Right hindlimb (tissue), 1 donor: Measurements from ENCODE around the gene ERVV-1.
"Not testable (repeated sequence)": the region's sequence is repeated elsewhere in the genome, so short reads cannot be mapped to it uniquely, and the experiment has no call there.

ENCODE experiments used
- DNase-seq: peaks from one replicate; pipeline ENCODE4 v3.0.0-alpha.2; 2018

Gene ERVV-1

DNA sequence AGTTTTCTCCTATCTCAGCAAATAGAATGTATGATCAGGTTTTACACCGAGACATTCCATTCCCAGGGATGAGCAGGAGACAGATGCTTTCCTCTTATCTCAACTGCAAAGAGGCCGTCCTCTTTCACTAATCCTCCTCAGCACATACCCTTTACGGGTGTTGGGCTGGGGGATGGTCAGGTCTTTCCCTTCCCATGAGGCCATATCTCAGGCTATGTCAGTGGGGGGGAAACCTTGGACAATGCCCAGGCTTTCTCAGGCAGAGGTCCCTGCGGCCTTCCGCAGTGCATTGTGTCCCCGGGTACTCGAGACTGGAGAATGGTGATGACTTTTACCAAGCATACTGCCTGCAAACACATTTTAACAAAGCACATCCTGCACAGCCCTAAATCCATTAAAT, 14.6 kb downstream of the ERVV-1 start:
- DNase-seq = not testable (repeated sequence)

DNA sequence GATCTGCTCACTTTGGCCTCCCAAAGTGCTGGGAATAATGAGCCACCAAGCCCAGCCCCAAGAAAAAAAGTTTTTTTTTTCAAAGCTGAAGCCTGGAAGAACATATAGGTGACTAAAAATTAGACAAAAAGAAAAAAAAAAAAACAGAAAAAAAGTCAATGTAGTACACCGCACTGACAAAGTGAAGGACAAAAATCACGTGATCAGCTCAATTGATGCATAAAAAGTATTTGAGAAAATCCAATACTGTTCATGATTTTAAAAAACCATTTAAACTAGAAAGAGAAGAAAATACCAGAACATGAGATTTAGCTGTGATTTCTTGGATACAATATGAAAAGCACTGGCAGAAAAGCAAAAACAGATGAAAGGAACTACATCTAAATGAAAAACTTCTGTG, 20.3 kb downstream of the ERVV-1 start:
- no peak for DNase-seq

DNA sequence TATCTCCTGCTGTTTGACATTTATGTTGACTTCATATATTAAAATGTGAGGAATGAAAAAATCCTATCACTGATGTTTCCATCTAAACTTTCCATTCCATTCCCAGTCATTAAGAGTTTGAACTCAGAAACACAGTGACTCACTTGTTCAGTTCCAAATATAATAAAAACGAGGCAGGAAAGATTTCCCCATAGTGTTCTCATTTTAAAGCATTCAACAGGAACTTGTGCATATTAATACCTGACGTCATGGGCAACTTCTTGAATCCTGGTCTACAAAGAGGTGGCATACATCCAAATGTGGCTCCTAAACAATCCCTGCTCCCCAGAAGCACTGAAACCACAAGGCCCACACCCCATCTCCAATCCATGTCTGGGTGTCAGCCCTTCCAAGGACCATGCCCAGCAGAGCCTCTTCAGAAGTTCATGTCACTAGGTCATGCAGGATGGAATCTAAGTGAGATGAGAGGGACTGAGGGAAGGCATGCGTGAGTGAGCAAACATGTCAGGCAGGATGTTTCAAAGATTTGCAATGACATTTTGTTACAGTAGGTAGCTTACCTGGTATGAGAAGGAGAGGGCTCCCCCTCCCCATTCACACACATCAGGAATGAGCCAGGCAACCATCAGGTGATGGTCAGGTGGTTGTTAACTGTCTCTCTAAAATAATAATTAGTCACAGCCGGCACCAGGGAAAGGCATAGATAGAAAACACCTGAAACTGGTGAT, 21.4 kb downstream of the ERVV-1 start:
- no peak for DNase-seq

DNA sequence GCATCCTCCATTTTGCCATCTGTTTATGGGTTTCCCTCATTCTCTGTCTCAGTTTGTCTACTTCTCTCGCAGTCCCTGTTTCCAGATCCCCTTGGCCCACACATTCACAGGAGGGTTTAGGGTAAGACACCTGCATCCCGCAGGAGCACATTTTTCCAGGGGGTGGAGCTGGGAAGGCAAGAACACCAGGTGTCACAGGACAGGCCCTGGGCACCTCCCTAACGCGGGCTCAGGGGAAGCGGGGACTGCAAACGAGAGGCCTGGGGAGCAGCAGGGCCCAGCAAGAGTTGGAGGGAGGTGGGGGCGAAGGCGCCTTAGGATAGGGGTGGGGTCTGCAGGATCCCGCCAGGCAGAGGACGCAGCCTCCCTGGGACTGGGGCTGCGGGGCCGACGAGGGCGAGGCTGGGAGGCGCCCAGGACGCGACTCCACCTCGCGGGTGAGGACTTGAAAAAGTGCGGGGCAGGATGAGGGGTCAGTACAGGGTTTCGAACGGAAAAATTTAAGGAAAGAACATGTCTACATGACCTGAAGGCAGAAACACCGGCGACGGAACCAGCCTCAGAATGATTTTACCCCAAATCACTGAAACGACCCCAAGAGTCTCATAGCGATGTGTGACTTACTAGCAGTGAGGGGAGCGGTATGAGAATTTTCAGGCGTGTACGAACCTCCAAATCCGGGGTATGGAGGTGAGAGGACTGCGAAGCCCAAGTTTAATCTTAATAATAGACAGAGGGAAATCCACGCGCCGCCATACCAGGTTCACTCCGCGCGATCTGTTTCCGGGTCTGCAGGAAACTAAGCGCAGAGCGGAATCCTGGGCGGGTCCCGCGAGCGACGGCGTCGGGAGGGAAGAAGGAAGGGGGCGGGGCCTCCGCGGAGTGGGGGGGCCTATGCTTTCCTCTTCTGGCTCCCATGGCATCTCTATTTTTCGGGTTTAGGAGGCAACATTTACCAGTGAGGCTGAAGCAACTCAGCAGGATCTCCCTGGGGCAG, 23.7 kb downstream of the ERVV-1 start:
- DNase-seq = peak; percentile 51

DNA sequence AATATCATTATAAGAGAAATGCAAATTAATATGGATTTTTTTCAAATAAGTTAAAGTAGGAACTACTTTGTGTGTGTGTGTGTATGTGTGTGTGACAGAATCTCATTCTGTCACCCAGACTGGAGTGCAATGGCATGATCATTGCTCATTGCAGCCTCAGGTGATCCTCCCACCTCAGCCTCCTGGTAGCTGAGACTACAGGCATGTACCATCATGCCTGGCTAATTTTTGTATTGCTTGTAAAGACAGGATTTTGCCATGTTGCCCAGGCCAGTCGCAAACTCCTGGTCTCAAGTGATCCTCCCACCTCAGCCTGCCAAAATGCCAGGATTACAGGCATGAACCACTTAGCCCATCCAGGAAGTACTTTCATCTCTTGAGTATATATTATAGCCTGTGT, 27.6 kb downstream of the ERVV-1 start:
- no peak for DNase-seq

DNA sequence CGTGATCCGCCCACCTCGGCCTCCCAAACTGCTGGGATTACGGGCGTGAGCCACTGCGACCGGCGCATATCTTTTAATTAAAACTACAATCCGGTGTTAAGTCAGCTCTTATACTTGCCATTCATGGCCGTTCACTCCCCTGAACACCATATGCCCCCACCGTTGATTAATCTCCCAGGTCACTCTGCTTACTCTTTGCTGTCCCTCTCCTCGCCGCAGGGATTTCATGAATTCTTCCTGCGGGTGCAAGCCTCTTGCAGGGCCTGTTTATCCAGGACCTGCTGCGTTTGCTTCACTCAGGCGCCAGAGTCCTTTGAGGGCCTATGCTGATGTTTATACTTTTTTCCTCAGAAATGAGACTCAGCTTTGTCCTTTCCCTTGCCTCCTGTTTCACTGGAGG, 31.8 kb downstream of the ERVV-1 start:
- DNase-seq = no peak

DNA sequence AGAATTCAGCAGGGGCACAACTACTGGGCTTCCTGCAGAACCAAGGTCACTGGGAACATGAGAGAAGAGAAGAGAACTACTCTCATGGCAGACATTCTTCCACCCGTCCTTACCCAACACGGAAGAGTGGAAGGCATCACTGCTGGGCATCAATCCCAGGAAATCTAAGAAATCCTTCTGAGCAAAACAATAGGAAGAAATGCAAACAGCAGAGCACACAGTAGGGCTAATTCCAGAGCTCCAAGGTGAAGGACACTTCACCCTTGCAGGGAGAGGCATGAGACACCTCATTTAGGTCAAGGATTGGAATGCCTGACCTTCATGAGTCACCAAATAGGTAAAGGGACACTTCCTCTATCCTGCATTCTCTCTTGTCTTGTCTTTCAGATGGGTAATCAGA, 33.7 kb downstream of the ERVV-1 start:
- no peak for DNase-seq

DNA sequence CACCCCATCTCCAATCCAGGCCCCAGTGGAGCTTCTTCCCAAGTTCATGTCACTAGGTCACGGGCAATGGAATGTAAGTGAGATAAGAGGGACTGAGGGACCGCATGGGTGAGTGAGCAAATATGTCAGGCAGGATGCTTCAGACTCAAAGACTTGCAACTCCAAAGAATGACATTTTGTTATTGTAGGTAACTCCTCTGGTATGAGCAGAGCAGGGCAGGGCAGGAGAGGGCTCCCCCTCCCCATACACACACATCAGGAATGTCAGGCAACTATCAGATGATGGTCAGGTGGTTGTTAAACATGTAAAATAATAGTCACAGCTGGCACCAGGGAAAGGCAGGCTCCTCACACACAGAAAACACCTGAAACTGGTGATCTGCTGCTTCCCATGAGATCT, 41.4 kb downstream of the ERVV-1 start:
- DNase-seq = no peak

DNA sequence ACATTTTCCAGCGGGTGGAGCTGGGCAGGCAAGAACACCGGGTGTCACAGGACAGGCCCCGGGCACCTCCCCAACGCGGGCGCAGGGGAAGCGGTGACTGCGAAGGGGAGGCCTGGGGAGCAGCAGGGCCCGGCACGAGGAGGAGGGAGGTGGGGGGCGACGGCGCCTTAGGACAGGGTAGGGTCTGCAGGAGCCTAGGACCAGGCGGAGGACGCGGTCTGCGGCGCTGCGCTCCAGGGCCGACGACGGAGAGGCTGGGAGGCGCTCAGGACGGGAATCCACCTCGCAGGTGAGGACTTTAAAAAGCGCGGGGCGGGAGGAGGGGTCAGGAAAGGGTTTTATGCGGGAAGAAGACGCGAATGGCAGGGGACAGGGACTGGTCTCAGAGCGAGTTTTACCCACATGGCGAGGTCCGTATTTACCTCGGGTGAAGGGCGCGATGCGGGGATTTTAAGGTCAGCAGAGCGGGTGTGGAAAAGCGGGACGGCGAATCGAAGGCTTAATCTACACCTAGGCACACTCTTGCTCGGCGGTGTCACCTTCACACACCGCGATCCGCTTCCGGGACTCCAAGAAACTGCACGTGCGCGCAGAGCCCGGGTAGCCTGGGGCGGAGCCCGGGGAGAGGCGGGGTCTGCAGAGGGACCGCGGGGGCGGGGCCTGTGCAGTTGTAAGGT, 44.3 kb downstream of the ERVV-1 start:
- no peak for DNase-seq
